DMS53 treated with DMSO at 0.1 percent for 48 hours (cell line): ENCODE results near the gene AFAP1.

Source experiments
- DNase-seq: peaks from one replicate; lab custom pipeline; 2025; ENCODE audit not compliant: unreplicated experiment; lab: John Stamatoyannopoulos, UW

The AFAP1 gene

GRCh38 chr4:7710576-7711306 lies 228.9 kb downstream of the AFAP1 start:
- no peak for DNase-seq

GRCh38 chr4:7710126-7710525 lies 229.5 kb downstream of the AFAP1 start:
- no peak for DNase-seq

- DNase-seq = no peak
Observed at GRCh38 chr4:7709431-7709830, 230.2 kb downstream of the AFAP1 start.

- DNase-seq = no peak
Observed at GRCh38 chr4:7708981-7709380, 230.7 kb downstream of the AFAP1 start.
